ENCODE results near the gene ADAMTSL1. TPM values are rescaled to one million over a fixed set of nuclear protein-coding genes. Genes with fewer than 3 reads are reported as not detected.

The ADAMTSL1 gene
- total and polyA plus RNA-seq, 2 donors from 2014 or later, result 3.0 to 27.3 TPM

- Histone ChIP-seq H3K4me1 (ENCODE audit: control insufficient read depth in 2 of 3, insufficient read depth in 2 of 3, low read depth in 1 of 3, low read length in 3 of 3) (no peaks in the 10 kb centered on the region), H3K9ac (ENCODE audit: low read length in 3 of 3) (no peak overlapping the region), H3K36me3 (ENCODE audit: control insufficient read depth in 2 of 3, insufficient read depth in 3 of 3, low read length in 3 of 3) (no peaks in the 10 kb centered on the region), H3K27me3 (ENCODE audit: control insufficient read depth, insufficient read depth, low read length) (no peaks in the 10 kb centered on the region), H3K9me3 (ENCODE audit: control insufficient read depth in 2 of 3, insufficient read depth in 1 of 3, low read length in 3 of 3) (peaks cover 0 to 2% (median 0%) of the 10 kb centered on the region in 3 donors), H3K27ac (ENCODE audit: low read depth in 2 of 2, low read length in 2 of 2) (no peak overlapping the region), H3K4me3 (ENCODE audit: low read length in 3 of 3) (no peak overlapping the region)
- FAIRE-seq (no peak), DNase-seq (no peak)
- intact Hi-C loops (cut with DNase I), result no loop called here
- TF ChIP-seq CTCF (IDR thresholded peaks at IDR 0.05; ENCODE audit: borderline replicate concordance, extremely low read depth, insufficient read depth), result no peak
Observed at GRCh38 chr9:18555105-18555883, 81.3 kb downstream of the ADAMTSL1 start.

- intact Hi-C loops (cut with DNase I), result no loop called here
- DNase-seq (no peak), FAIRE-seq (no peak)
- no peak for TF ChIP-seq CTCF (IDR thresholded peaks at IDR 0.05; ENCODE audit: borderline replicate concordance, extremely low read depth, insufficient read depth)
- Histone ChIP-seq H3K4me3 (ENCODE audit: low read length in 3 of 3) (no peak overlapping the region), H3K36me3 (ENCODE audit: control insufficient read depth in 2 of 3, insufficient read depth in 3 of 3, low read length in 3 of 3) (no peaks in the 10 kb centered on the region), H3K9ac (ENCODE audit: low read length in 3 of 3) (no peak overlapping the region), H3K4me1 (ENCODE audit: control insufficient read depth in 2 of 3, insufficient read depth in 2 of 3, low read depth in 1 of 3, low read length in 3 of 3) (no peaks in the 10 kb centered on the region), H3K27me3 (ENCODE audit: control insufficient read depth, insufficient read depth, low read length) (no peaks in the 10 kb centered on the region), H3K27ac (ENCODE audit: low read depth in 2 of 2, low read length in 2 of 2) (no peak overlapping the region), H3K9me3 (ENCODE audit: control insufficient read depth in 2 of 3, insufficient read depth in 1 of 3, low read length in 3 of 3) (peaks cover 0 to 2% (median 0%) of the 10 kb centered on the region in 3 donors)
Observed at GRCh38 chr9:18564018-18564880, 90.3 kb downstream of the ADAMTSL1 start.

GRCh38 chr9:18566121-18566520 is 92.2 kb downstream of the ADAMTSL1 start:
- no peaks in the 10 kb centered on the region for H3K4me1 ChIP-seq (ENCODE audit: control insufficient read depth in 2 of 3, insufficient read depth in 2 of 3, low read depth in 1 of 3, low read length in 3 of 3)
- intact Hi-C loops (cut with DNase I), result no loop called here
- H3K27me3 ChIP-seq (ENCODE audit: control insufficient read depth, insufficient read depth, low read length), result no peaks in the 10 kb centered on the region
- H3K36me3 ChIP-seq (ENCODE audit: control insufficient read depth in 2 of 3, insufficient read depth in 3 of 3, low read length in 3 of 3), result no peaks in the 10 kb centered on the region
- H3K4me3 ChIP-seq (ENCODE audit: low read length in 3 of 3), result no peak overlapping the region
- no peak for FAIRE-seq
- no peak for DNase-seq
- no peak overlapping the region for H3K27ac ChIP-seq (ENCODE audit: low read depth in 2 of 2, low read length in 2 of 2)
- no peaks in the 10 kb centered on the region for H3K9me3 ChIP-seq (ENCODE audit: control insufficient read depth in 2 of 3, insufficient read depth in 1 of 3, low read length in 3 of 3)
- no peak for TF ChIP-seq CTCF (IDR thresholded peaks at IDR 0.05; ENCODE audit: borderline replicate concordance, extremely low read depth, insufficient read depth)
- no peak overlapping the region for H3K9ac ChIP-seq (ENCODE audit: low read length in 3 of 3)
